GM23338 (cell line): ENCODE data around the gene CELA2A. TPM values are rescaled to one million over a fixed set of nuclear protein-coding genes. Genes with fewer than 3 reads are reported as not detected.
A peak's percentile ranks its signal among the peaks of the same experiment; 100 is the strongest.

Experiments used
- ATAC-seq: fragments of 200-7000 bp; cut with Tn5 transposase; 3 replicates; pipeline ENCODE4 v1.9.1; 2020
- DNase-seq: peaks from one replicate; pipeline ENCODE4 v3.0.0-alpha.2; 2015; ENCODE audit warnings: low spot score
- H2AFZ ChIP-seq: fragments of 200-600 bp; sonication (generic); 2 replicates; pipeline ENCODE4 v1.8.0; 2016; ENCODE audit warnings: antibody characterized with exemption, mild to moderate bottlenecking, moderate library complexity
- H3F3A ChIP-seq: fragments of 200-600 bp; sonication (generic); replicated peaks from 2 replicates; pipeline ENCODE4 v1.8.0; 2017; ENCODE audit warnings: antibody characterized with exemption, mixed run types, low read depth
- H3K27ac ChIP-seq: fragments of 200-600 bp; sonication (generic); 2 replicates; pipeline ENCODE4 v1.6.1; 2016; ENCODE audit warnings: low read depth
- H3K27me3 ChIP-seq: fragments of 200-600 bp; sonication (generic); 2 replicates; pipeline ENCODE4 v1.8.0; 2016; ENCODE audit warnings: mild to moderate bottlenecking, mixed run types, moderate library complexity; ENCODE audit not compliant: insufficient read depth
- H3K36me3 ChIP-seq: fragments of 200-600 bp; sonication (generic); 2 replicates; pipeline ENCODE4 v1.8.0; 2016; ENCODE audit warnings: mild to moderate bottlenecking; ENCODE audit not compliant: insufficient read depth
- H3K4me1 ChIP-seq: fragments of 200-600 bp; sonication (generic); 2 replicates; pipeline ENCODE4 v1.8.0; 2016; ENCODE audit warnings: mild to moderate bottlenecking, moderate library complexity; ENCODE audit not compliant: insufficient read depth
- H3K4me2 ChIP-seq: fragments of 200-600 bp; sonication (generic); 2 replicates; pipeline ENCODE4 v1.7.1; 2017; ENCODE audit warnings: mixed run types
- H3K4me3 ChIP-seq: fragments of 200-600 bp; sonication (generic); 2 replicates; pipeline ENCODE4 v1.6.1; 2016; ENCODE audit warnings: mixed run types
- H3K79me2 ChIP-seq: fragments of 200-600 bp; sonication (generic); replicated peaks from 2 replicates; pipeline ENCODE4 v1.8.0; 2017; ENCODE audit warnings: mild to moderate bottlenecking; ENCODE audit not compliant: insufficient read depth
- H3K9me2 ChIP-seq: fragments of 200-600 bp; sonication (generic); 2 replicates; pipeline ENCODE4 v1.8.0; 2017; ENCODE audit not compliant: insufficient read depth
- H4K20me1 ChIP-seq: fragments of 200-600 bp; sonication (generic); replicated peaks from 2 replicates; pipeline ENCODE4 v1.8.0; 2017; ENCODE audit warnings: mild to moderate bottlenecking; ENCODE audit not compliant: insufficient read depth
- H3K27ac Mint-ChIP-seq: 2 replicates; pipeline ENCODE4 v1.8.0; 2020; ENCODE audit warnings: inconsistent platforms, mild to moderate bottlenecking, moderate library complexity, mixed read lengths
- H3K27me3 Mint-ChIP-seq: 3 replicates; pipeline ENCODE4 v1.8.0; 2022; ENCODE audit warnings: low read depth, mild to moderate bottlenecking, moderate library complexity, mixed read lengths, inconsistent platforms; ENCODE audit not compliant: insufficient read depth, poor library complexity
- H3K36me3 Mint-ChIP-seq: 3 replicates; pipeline ENCODE4 v1.8.0; 2021; ENCODE audit warnings: low read depth, mild to moderate bottlenecking, inconsistent platforms, moderate library complexity, mixed read lengths
- H3K4me1 Mint-ChIP-seq: 3 replicates; pipeline ENCODE4 v1.8.0; 2020; ENCODE audit warnings: mild to moderate bottlenecking, inconsistent platforms, mixed read lengths
- H3K4me3 Mint-ChIP-seq: 3 replicates; pipeline ENCODE4 v1.8.0; 2021; ENCODE audit warnings: moderate library complexity, mild to moderate bottlenecking, inconsistent platforms, mixed read lengths
- H3K9me3 Mint-ChIP-seq: 3 replicates; pipeline ENCODE4 v1.8.0; 2020; ENCODE audit warnings: moderate library complexity, mild to moderate bottlenecking, inconsistent platforms, mixed read lengths
- CTCF ChIP-seq, 2 experiments: fragments of 200-600 bp in 1 of 2; sonication (generic) in 1 of 2; conservative IDR thresholded peaks; 2 replicates each; pipeline versions ENCODE4 v1.5.1 to v1.6.1; 2016 to 2017; ENCODE audit warnings: antibody characterized with exemption in 2 of 2, low read depth in 2 of 2, mild to moderate bottlenecking in 2 of 2, moderate library complexity in 1 of 2
- EZH2phosphoT487 ChIP-seq: fragments of 200-600 bp; sonication (generic); IDR thresholded peaks from one replicate; pipeline ENCODE4 v1.8.1; 2018; ENCODE audit warnings: antibody characterized with exemption; ENCODE audit not compliant: unreplicated experiment
- JUNB ChIP-seq: IDR thresholded peaks from one replicate; pipeline ENCODE4 v1.6.1; 2016; ENCODE audit warnings: antibody characterized with exemption; ENCODE audit not compliant: unreplicated experiment
- POLR2AphosphoS5 ChIP-seq: IDR thresholded peaks from 2 replicates; pipeline ENCODE4 v1.6.1; 2016; ENCODE audit warnings: antibody characterized with exemption, low read depth
- STAT1 ChIP-seq: IDR thresholded peaks from one replicate; pipeline ENCODE4 v1.6.1; 2016; ENCODE audit warnings: antibody characterized with exemption; ENCODE audit not compliant: unreplicated experiment
- ZNF114 ChIP-seq: fragments of 250-450 bp; sonication (Bioruptor Pico); IDR thresholded peaks from 2 replicates; pipeline ENCODE4 v1.5.0; 2020; ENCODE audit warnings: mild to moderate bottlenecking, moderate library complexity
- ZNF331 ChIP-seq: fragments of 250-450 bp; sonication (Bioruptor Pico); IDR thresholded peaks from 2 replicates; pipeline ENCODE4 v1.5.0; 2020; ENCODE audit warnings: low read depth, mild to moderate bottlenecking, moderate library complexity
- ZNF462 ChIP-seq: fragments of 250-450 bp; sonication (Bioruptor Pico); IDR thresholded peaks from 2 replicates; pipeline ENCODE4 v1.5.0; 2020; ENCODE audit warnings: mild to moderate bottlenecking, moderate library complexity
- polyA plus RNA-seq: library from polyadenylated mRNA; unstranded; fragments of >200 nt; fragmentation: Nextera tagmentation; extraction: Ambion mirVana; gene quantifications from 2 replicates; pipeline ENCODE4 v1.2.1, GENCODE V29; 2016
- total RNA-seq: library from RNA; depleted of rRNA; stranded (reverse); fragments of >200 nt; shearing (Covaris generic); gene quantifications from 2 replicates; pipeline ENCODE4 v1.2.3, GENCODE V29; 2014

Gene CELA2A
- total and polyA plus RNA-seq, 2 experiments from 2014 or later: not detected

- no peak overlapping the region for H3K4me3 Mint-ChIP-seq
- ATAC-seq (peak; percentile 62), DNase-seq (no peak)
- H3K36me3 Mint-ChIP-seq: no peaks in the 10 kb centered on the region
- no peak overlapping the region for H3K27ac Mint-ChIP-seq
- Histone ChIP-seq H3K4me3 (no peak overlapping the region), H4K20me1 (no peaks in the 10 kb centered on the region), H2AFZ (no peak overlapping the region), H3K9me2 (no peaks in the 10 kb centered on the region), H3K27ac (no peak overlapping the region), H3K79me2 (no peaks in the 10 kb centered on the region), H3K4me1 (no peaks in the 10 kb centered on the region), H3K4me2 (no peak overlapping the region), H3K36me3 (no peaks in the 10 kb centered on the region), H3F3A (no peaks in the 10 kb centered on the region), H3K27me3 (no peaks in the 10 kb centered on the region)
- no peaks in the 10 kb centered on the region for H3K4me1 Mint-ChIP-seq
- H3K27me3 Mint-ChIP-seq: no peaks in the 10 kb centered on the region
- no peaks in the 10 kb centered on the region for H3K9me3 Mint-ChIP-seq
- TF ChIP-seq EZH2phosphoT487 (no peak), ZNF331 (no peak), POLR2AphosphoS5 (no peak), CTCF (conservative IDR thresholded peaks at IDR 0.05; ENCODE audit: low read depth in 2 of 2) (no peak), JUNB (no peak), ZNF114 (CRISPR knock-in tag) (no peak), ZNF462 (CRISPR knock-in tag) (no peak), STAT1 (no peak)
Observed at GRCh38 chr1:15472587-15472986, 16.1 kb downstream of the CELA2A start.
